Left lung (tissue), 10 donors: ENCODE data around the gene CELF6. TPM values are rescaled to one million over a fixed set of nuclear protein-coding genes. Genes with fewer than 3 reads are reported as not detected.

Experiments used
- ATAC-seq: fragments of 200-7000 bp; cut with Tn5 transposase; one replicate; pipeline ENCODE4 v1.9.1; 2020; ENCODE audit warnings: moderate library complexity
- DNase-seq, 4 donors: peaks; one replicate each; pipeline ENCODE4 v3.0.0-alpha.2; 2013 to 2020
- H3K27ac ChIP-seq, 2 donors: fragments of 200-600 bp; sonication (generic) in 1 of 2; one replicate each; pipeline versions ENCODE4 v1.5.0 to v1.8.0; 2020 to 2021
- H3K27me3 ChIP-seq, 2 donors: fragments of 200-600 bp; sonication (generic) in 1 of 2; one replicate each; pipeline versions ENCODE4 v1.5.0 to v1.8.0; 2020 to 2021
- H3K36me3 ChIP-seq, 2 donors: fragments of 200-600 bp; sonication (generic) in 1 of 2; one replicate each; pipeline versions ENCODE4 v1.5.0 to v1.8.0; 2020 to 2021
- H3K4me1 ChIP-seq, 2 donors: fragments of 200-600 bp; one replicate each; pipeline ENCODE4 v1.8.0; 2021
- H3K4me3 ChIP-seq, 2 donors: fragments of 200-600 bp; sonication (generic) in 1 of 2; one replicate each; pipeline versions ENCODE4 v1.5.0 to v1.8.0; 2020 to 2021; ENCODE audit warnings: mild to moderate bottlenecking in 1 of 2
- H3K9me3 ChIP-seq, 2 donors: fragments of 200-600 bp; sonication (generic) in 1 of 2; one replicate each; pipeline versions ENCODE4 v1.5.0 to v1.8.0; 2020 to 2021
- intact Hi-C, 2 donors: fragments of 100-400 bp; cut with DNase I; formaldehyde crosslinking; loops; one replicate each; pipeline versions ENCODE4 v1.11.2 to v1.14.2; 2022
- polyA plus RNA-seq, 6 donors: library from polyadenylated mRNA; unstranded; fragments of 120-200 nt; gene quantifications; one replicate each; pipeline ENCODE4 v1.2.1, GENCODE V29; 2013; ENCODE audit not compliant: insufficient read length in 6 of 6
- total RNA-seq, 2 donors: library from RNA; stranded (reverse); fragmentation: NEBNext Ultra II Directional; extraction: Animal tissue kit (Norgen Biotek cat#: 25700); gene quantifications; one replicate each; pipeline ENCODE4 v1.2.1, GENCODE V29; 2021
- TF ChIP-seq, protein P1 (sequence below), 2 donors: fragments of 200-600 bp; sonication (generic) in 1 of 2; IDR thresholded peaks; one replicate each; pipeline versions ENCODE4 v1.5.0 to v1.8.0; 2021; ENCODE audit warnings: antibody characterized with exemption in 2 of 2
- donor health status: DM: no; HTN: yes; CAD: no.
- donor health status: DM: no; HTN: no; CAD: no.

CELF6 gene
- total and polyA plus RNA-seq, 8 donors, result 1.3 to 4.7 (median 3.3) TPM

DNA sequence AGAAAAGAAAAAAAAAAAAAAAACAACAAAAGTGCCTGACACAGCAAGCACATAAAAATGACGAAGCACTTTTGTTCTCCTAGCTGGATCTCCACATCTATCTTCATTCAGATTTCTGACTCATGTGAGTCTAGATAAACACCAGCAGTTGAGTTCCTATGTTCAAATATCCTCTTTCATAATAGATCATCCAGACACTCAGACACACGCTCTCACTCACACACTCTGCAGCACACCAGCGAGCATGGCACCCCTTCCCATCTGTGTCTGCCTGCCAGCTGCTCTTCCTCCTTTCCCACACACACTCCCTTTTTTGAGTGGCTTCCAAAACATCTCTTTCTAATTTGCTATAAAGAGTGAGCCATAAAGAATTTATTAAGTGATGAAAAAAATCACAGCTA lies 19.8 kb upstream of the CELF6 start:
- intact Hi-C loops, result no loop called here
- Histone ChIP-seq H3K4me1 (peaks cover 0 to 21% of the 10 kb centered on the region in 2 donors), H3K27me3 (no peaks in the 10 kb centered on the region), H3K36me3 (peaks cover 0 to 48% of the 10 kb centered on the region in 2 donors), H3K9me3 (no peaks in the 10 kb centered on the region), H3K27ac (peak overlapping the region in 1 of 2 donors; percentile 75), H3K4me3 (no peak overlapping the region)
- ATAC-seq, result peak; percentile 82
- TF ChIP-seq, protein P1, sequence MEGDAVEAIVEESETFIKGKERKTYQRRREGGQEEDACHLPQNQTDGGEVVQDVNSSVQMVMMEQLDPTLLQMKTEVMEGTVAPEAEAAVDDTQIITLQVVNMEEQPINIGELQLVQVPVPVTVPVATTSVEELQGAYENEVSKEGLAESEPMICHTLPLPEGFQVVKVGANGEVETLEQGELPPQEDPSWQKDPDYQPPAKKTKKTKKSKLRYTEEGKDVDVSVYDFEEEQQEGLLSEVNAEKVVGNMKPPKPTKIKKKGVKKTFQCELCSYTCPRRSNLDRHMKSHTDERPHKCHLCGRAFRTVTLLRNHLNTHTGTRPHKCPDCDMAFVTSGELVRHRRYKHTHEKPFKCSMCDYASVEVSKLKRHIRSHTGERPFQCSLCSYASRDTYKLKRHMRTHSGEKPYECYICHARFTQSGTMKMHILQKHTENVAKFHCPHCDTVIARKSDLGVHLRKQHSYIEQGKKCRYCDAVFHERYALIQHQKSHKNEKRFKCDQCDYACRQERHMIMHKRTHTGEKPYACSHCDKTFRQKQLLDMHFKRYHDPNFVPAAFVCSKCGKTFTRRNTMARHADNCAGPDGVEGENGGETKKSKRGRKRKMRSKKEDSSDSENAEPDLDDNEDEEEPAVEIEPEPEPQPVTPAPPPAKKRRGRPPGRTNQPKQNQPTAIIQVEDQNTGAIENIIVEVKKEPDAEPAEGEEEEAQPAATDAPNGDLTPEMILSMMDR (IDR thresholded peaks at IDR 0.05), result no peak
- DNase-seq, result peak in 3 of 4 donors; percentile 49 to 88 (median 82)

DNA sequence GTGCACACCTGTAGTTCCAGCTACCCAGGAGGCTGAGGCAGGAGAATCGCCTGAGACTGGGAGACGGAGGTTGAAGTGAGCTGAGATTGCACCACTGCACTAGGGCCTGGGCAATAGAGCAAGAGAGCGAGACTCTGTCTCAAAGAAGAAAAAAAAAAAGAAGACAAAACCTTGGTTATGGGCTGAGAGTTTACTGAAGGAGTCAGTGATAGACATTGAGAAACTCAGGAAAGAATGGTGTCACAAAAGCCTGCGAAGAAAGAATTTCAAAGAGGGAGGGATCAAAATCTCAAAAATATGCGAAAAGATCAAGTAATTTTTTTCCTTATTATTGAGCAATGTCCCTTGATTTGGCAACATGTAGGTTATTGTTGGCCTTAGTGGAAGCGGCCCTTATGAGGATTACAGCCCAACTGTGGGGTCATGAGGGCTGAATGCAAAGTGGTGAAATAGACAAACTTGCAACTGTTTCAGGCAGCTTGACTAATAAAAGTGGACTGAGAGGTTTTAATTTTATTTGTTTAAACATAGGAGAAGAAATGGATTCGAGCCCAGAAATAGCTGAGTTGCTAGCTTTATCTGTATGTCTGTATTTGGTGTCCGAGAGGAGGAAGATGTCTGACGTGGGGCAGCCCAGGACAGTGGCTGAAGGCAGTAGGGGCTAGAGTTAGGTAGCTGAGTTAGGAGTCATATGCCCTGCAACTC lies 18.8 kb upstream of the CELF6 start:
- TF ChIP-seq, protein P1 (IDR thresholded peaks at IDR 0.05), result no peak
- DNase-seq (peak in 2 of 4 donors; percentile 83 to 88), ATAC-seq (peak; percentile 65)
- Histone ChIP-seq H3K9me3 (no peaks in the 10 kb centered on the region), H3K4me1 (peaks cover 0 to 21% of the 10 kb centered on the region in 2 donors), H3K36me3 (peaks cover 0 to 40% of the 10 kb centered on the region in 2 donors), H3K27me3 (no peaks in the 10 kb centered on the region), H3K4me3 (no peak overlapping the region), H3K27ac (peak overlapping the region; percentile 13 to 75)
- intact Hi-C loops, result no loop called here

DNA sequence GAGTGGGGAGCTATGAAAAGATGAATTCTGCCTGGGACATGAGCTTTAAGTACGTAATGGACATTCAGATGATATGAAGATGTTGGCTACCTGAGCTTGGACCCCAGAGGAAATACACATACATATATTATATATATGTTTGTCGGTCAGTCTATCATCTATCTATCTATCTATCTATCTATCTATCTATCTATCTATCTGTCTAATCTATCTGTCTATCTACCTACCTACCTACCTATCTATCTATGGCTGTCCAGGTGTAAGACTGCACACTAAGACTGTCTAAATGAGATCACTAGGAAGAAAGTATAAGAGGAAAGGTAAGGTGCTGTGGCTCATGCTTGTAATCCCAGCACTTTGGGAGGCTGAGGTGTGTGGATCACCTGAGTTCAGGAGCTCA lies 18.2 kb upstream of the CELF6 start:
- DNase-seq (no peak), ATAC-seq (no peak)
- Histone ChIP-seq H3K4me3 (no peak overlapping the region), H3K36me3 (peaks cover 0 to 34% of the 10 kb centered on the region in 2 donors), H3K27me3 (no peaks in the 10 kb centered on the region), H3K9me3 (no peaks in the 10 kb centered on the region), H3K4me1 (peaks cover 0 to 21% of the 10 kb centered on the region in 2 donors), H3K27ac (peak overlapping the region in 1 of 2 donors; percentile 75)
- intact Hi-C loops, result no loop called here
- TF ChIP-seq, protein P1 (IDR thresholded peaks at IDR 0.05), result no peak

DNA sequence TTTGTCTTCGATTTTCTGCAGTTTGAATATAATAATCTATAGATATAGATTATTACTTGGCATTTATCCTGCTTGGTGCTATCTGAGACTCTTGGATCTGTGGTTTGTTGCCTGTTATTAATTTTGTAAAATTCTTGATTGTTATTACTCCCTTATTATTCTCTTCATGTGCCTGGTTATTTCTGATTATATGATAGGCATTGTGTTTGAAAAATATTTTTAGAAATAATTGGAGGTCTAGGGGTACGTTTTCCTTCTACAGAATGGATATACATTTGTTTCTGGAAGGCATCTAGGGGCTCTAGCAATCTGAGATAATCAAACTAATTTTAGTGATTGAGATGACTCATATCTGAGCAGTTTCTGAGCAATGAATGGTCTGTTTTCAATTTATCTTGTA lies 14.9 kb upstream of the CELF6 start:
- Histone ChIP-seq H3K9me3 (no peaks in the 10 kb centered on the region), H3K4me3 (no peak overlapping the region), H3K27me3 (no peaks in the 10 kb centered on the region), H3K36me3 (peaks cover 0 to 19% of the 10 kb centered on the region in 2 donors), H3K27ac (no peak overlapping the region), H3K4me1 (peaks cover 0 to 17% of the 10 kb centered on the region in 2 donors)
- no peak for DNase-seq
- TF ChIP-seq, protein P1 (IDR thresholded peaks at IDR 0.05), result no peak
- no peak for ATAC-seq
- intact Hi-C loops, result no loop called here

DNA sequence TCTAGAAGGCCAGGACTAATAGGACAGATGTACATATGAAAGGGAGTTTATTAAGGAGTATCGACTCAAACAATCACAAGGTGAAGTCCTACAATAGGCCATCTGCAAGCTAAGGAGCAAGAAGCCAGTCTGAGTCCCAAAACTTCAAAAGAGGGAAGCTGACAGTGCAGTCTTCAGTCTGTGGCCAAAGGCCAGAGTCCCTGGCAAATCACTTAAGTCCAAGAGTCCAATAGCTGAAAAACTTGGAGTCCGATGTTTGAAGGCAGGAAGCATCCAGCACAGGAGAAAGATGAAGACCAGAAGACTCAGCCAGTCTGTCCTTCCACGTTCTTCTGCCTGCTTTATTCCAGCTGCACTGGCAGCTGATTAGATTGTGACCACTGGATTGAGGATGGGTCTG lies 11.1 kb upstream of the CELF6 start:
- Histone ChIP-seq H3K27ac (no peak overlapping the region), H3K4me3 (no peak overlapping the region), H3K27me3 (no peaks in the 10 kb centered on the region), H3K9me3 (no peaks in the 10 kb centered on the region), H3K4me1 (no peaks in the 10 kb centered on the region), H3K36me3 (peaks cover 0 to 20% of the 10 kb centered on the region in 2 donors)
- DNase-seq (no peak), ATAC-seq (no peak)
- TF ChIP-seq, protein P1 (IDR thresholded peaks at IDR 0.05), result no peak
- intact Hi-C loops, result no loop called here
